Daoy (cell line): ENCODE data around the gene RANBP17. TPM values are rescaled to one million over a fixed set of nuclear protein-coding genes. Genes with fewer than 3 reads are reported as not detected.

Experiments
- DNase-seq: peaks from one replicate; pipeline ENCODE4 v3.0.0-alpha.2; 2015; ENCODE audit warnings: low read depth
- total RNA-seq: library from RNA; depleted of rRNA; stranded (reverse); fragments of >200 nt; shearing (Covaris generic); gene quantifications from 2 replicates; pipeline ENCODE4 v1.2.3, GENCODE V29; 2014

Gene RANBP17
- total RNA-seq, 1 experiment from 2014 or later, result 0.34 TPM

DNA sequence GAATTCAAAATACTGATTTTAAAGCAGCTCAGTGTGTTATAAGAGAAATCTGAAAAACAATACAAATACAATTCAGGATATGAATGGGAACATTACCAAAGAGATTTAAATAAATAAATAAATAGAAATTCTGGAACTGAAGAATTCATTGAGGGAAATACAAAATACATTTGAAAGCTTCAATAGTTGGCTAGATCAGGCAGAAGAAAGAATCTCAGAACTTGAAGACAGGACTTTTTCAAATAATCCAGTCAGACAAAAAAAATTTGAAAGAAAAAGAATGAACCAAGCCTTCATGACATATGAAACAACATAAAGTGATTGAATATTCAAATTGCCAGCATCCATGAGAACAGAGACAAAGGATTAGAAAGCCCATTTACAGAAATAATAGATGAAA is 387.6 kb downstream of the RANBP17 start:
- no peak for DNase-seq

DNA sequence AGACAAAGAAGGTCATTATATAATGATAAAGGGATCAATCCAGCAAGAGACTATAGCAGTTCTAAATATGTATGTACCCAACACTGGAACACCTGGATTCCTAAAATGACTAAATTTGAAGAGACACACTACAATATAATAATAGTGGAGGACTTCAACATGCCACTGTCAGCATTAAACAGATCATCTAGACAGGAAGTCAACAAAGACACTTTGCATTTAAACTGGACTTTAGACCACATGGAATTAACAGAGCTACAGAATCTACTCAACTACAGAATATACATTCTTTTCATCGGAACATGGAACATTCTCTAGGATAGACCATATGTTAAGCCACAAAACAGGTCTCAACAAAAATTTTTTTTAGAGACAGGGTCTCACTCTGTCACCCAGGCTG is 388.9 kb downstream of the RANBP17 start:
- no peak for DNase-seq

DNA sequence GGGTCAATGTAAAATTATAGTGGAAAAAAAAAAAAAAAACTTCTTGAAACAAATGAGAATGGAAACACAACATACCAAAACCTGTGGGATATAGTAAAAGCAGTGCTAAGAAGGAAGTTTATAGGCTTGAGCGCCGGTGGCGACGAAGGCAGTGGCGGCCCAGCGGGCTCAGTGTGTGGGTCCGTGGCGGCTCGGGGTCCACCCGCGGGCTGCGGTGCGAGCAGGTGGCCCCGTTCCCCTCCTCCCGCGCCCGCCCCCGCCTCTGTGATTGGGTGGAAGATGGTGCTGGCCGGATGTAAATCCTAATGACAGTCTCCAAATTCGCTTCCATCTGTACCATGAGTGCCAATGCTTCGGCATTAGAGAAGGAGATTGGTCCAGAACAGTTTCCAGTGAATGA is 389.7 kb downstream of the RANBP17 start:
- DNase-seq, result peak; percentile 10

DNA sequence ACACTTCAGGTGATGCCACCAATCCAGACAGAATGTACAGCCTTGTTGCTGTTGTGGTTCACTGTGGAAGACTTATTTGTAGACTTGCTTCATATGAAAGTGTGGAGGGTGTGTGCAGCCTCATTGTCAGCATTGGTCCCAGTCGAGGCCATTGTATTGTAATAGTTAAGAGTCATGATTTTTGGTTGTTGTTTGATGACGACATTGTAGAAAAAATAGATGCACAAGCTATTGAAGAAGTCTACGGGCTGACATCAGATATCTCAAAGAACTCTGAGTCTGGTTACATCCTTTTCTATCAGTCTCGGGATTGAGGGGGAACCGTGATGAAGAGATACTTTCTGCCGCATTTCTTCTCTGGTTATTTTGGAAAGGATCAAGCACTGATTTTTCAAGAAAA is 390.9 kb downstream of the RANBP17 start:
- no peak for DNase-seq

DNA sequence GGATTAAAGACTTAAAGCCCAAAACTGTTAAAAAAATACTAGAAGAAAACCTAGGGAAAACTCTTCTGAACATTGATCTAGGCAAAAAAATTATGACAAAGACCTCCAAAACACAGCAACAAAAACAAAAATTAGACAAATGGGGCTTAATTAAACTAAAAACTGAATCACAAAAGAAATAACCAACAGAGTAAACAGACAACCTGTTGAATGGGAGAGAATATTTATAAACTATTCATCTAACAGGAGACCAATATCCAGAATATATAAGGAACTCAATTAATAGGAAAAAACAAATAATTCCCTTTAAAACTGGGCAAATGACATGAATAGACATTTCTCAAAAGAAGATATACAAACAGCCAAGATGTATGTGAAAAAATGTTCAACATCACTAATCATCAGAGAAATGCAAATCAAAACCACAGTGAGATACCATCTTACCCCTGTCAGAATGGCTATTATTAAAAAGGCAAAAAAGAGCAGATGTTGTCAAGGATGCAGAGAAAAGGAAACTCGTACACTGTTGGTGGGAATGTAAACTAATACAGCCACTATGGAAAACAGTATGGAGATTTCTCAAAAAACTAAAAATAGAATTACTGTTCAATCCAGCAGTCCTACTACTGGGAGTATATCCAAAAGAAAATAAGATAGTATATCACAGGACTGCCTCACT is 397.1 kb downstream of the RANBP17 start:
- DNase-seq, result no peak

DNA sequence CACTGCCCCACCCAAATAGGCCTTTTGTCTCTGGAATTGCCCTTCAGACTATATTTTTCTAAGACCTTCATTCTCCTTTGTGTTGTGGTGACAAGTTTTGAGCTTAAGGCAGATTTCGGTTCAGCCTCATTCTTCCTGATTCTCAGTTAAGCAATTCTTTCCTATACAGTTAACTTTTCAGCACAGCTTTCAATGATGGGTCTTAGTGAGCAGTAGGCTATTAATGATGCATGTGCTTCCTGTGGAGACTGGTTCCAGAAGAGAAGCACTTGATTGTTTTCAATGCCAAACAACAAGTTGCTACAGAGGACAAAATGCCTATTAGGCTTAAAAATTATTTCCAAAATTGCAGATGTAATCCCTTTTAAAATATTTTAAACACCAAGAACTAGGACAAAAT is 399.5 kb downstream of the RANBP17 start:
- DNase-seq, result no peak

DNA sequence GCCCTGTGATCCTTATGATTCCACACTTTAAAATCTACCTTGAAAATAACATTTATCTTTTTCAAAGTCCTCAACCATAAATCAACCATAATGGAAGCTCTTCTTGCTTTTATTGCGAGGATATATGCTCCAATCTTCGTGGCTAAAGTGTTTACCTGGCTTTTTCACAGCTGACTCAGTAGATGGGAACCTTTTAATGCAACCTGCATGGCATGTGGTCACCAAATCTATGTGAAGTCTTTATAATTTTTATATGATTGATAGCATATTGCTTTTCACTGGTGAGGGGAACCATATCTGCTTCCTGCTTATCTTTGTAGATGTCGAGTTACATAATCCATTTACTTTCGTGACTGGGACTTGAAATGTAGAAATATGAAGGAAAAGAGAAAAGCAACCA is 400.1 kb downstream of the RANBP17 start:
- no peak for DNase-seq

DNA sequence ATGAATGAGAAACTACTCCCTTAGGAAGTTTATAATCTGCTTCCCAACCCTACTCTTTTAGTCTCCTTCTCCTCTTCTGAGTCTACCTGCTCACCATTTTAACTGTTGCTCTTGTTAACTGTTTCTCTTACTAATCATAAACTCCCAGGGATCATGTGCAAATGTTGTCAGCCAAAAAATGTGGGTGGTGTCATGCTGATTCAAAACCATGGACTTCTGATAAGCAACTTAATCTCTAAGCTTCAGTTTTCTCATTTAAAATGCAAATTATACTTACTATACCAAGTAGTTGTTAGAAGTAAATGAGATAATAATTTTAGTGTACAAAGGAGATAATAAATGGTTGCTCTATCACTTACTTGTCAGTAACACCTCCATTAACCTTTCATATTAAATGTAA is 401.4 kb downstream of the RANBP17 start:
- DNase-seq, result no peak

DNA sequence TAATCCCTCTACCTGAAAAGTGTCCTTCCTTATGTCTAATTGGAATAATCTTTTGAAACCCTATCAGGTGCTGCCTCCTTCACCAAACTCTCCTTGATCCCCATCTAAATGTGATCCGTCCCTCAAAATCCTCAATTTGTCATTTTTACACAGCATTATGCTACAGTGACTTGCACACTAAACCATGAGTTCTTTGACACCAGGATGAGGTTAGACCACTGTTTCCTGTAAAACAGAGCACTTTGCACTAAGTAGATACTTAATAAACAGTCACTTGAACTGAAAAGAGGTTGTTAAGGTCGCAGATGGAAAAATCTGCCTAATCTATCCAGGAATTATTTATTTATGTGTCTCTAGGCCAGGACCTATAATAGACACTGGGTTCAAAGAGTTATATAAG is 403.0 kb downstream of the RANBP17 start:
- no peak for DNase-seq

DNA sequence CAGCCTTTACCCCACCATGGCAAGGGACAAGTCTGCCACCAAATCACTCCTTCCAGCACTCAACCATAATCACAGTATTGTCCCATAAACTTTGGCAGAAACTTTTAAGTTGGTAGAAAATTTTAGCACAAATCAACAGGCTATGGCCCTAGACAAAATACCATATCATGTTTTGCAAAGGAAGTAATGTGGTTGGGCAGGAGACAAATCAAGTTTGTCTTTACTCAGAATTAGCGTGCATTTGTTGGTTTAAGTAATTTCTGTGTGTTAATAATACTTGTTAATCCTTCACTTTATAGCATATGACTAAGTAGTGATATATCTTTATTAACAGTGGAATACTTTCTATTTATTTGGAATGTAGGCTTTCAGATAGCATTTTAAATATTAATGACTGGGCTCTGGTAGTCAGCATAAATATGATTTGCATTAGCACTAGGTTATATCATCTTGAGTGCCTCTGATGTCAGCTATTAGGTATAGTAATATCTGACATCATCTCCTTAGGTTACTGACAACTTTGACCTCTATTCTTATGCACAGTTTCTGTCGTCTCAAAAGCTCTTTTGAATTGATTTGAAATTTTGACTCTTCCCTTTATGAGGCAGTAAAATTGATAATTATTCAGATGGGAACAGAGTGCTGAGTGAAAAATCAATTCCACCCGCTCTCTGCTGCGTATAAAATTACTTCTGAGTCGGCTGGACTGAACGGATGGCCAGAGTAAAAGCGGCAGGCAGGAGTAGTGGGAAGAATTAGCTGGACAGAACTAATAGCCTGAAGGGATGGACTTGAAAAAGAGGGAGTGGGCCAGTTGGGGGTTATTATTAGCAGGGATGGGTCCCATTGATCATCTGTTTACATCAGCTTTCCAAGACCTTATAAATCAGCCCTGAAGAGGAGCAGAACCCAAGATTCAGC is 407.1 kb downstream of the RANBP17 start:
- DNase-seq, result no peak

DNA sequence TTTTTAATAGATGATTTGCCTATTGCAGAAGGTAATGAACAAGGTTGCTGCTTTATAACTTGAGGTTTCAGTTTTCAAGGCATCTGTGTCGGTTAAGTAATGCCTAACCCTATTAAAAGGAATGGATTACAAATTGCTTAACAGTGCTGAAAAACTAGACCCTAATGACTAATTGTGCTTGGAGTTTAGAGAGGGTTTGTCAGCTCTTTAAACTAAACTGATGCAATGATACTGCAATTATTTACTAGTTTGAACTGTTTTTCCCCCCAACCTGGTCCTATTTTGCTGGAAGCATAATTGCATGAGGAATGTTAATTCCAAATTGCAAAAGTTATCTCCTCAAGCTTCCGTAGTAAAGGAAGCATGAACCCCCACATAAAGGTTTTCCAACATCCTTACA is 407.9 kb downstream of the RANBP17 start:
- DNase-seq, result no peak

DNA sequence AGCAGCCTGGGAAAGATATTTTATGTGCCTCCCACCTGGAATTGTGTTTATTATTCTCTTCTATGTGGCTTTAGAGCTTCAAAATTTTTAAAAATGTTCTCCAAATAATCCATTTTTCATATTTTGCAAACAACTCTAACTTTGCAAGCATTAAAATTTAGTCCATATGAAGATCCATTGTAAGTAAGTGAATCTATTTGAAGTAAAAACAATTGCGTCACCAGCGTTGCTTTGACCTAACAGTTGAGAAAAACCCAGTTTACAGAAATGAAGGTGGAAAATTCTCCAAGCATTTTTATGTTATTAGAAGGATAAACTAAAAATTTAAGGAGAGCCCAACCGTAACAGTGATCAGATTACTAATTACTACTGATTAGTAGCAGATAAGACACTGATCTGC is 408.3 kb downstream of the RANBP17 start:
- no peak for DNase-seq

DNA sequence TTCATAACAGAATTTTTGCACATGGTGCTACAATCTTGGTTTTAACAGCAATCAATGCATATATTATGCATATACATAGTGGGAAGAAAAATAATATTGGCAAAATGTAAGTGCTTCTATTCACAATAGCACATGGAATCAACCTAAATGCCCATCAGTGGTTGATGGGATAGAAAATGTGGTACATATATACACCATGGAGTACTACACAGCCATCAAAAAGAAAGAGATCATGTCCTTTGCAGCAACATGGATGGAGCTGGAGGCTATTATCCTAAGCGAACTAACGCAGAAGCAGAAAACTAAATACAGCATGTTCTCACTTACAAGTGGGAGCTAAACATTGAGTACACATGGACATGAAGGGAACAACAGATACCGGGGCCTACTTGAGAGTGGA is 410.0 kb downstream of the RANBP17 start:
- DNase-seq, result no peak

DNA sequence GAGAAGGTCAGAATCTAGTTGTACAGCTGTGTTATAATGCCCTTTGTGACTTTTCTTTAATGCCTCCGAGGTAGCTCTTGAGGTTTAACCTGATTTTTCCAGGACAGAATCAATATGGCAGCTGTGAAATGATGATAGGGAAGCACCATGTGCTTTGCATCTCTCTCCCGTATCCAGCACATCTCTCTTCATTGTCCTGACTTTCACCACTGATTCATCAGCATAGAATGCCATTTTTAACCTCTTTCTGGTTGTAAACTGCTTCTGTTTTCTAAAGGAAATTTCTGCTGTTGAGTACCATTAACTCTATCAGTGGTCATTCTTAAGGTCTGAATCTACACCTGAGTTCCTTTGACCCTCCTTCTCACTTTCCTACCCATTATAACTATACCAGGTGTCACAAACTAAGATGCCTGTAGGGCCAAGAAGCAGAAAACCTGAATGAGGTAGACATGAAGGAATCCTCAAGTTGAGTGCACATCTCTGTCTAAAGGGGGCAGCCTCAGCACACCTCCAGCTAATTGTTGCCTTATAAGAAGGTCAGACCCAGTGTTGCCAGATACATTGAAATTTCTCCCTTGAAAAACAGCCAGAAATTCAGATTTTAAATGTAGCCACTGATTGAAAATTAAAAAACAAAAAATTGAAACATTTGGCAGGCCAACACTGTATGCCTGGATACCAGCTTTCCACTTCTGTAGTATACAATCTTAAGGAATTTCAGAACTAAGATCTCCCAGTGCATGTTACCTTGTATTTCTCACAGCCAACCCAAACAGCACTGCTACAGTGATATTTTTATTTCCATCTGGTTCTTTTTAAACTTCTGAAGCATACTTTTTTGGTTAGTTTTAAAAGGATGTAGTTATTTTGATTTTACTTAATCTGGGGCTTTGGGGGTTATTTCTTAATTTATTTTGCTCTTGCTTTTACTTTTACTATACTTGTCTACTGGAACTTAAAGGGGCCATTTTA is 411.5 kb downstream of the RANBP17 start:
- peak; percentile 71 for DNase-seq

DNA sequence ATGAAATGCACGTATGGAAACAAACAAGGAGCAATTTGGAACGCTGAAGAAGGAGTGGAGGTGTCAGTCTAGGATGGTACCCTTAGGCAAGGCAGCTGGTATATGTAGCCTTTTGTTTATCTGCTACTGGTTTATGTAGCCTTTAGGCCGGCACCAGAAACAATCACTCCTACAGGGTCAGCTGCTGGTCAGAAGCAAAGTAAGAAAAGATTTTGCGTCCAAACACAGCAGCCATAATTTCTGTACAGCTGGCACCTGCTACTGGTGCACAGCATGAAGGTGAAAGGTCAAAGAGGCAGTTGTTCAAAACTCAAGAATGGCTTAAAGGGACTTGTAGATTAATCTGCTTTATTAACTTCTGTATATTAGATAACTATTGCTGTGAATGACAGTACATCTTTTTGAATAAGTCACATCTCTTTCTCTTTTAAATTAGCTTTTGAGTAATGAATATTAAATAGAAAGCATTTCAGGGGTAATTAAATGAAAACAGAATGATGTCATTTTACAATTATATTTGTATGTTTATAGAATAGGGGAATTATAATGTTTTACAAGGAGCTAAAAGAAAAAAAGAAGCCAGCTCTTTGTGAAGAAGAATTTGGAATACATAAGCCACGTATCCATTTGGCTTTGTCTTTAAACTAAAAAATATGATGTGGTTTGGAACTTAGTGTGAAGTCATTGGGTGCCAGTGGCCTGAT is 414.2 kb downstream of the RANBP17 start:
- no peak for DNase-seq

DNA sequence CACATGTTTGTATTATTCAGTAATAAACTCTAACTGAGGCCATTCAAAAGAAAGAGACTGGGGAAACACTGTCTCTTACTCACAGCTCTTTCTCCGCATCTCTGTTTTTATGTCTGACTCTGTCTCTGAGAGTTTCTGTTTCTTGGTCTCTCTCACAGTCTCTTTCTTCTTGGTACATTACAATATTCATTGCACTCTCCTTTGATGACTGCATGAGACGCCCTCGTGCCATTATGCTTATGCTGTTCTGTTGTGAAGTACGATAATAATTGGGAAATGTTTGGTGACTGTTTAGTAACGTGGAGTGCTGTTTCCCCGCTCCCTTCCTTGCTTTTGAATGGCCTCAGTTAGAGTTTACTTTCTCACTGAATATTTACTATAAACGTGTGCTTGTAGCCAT is 421.9 kb downstream of the RANBP17 start:
- DNase-seq, result no peak

DNA sequence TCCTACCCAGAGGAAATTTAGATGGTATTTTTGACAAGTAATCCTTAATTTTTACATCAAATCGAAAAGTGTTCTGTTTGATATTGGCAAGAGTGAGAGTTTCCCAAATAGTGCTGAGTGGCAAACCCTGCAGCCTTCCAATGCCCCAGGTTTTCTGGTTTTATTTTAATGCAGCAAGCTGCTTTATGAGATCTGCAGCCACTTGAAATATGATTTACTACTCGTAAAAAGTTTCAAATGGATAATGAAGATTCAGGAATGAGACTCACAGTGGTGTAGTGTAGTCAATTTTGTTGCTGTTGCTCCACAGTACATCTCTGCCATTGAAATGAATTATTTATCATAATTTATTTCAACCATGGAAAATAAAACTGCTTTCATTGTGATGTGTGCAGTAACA is 423.6 kb downstream of the RANBP17 start:
- no peak for DNase-seq

DNA sequence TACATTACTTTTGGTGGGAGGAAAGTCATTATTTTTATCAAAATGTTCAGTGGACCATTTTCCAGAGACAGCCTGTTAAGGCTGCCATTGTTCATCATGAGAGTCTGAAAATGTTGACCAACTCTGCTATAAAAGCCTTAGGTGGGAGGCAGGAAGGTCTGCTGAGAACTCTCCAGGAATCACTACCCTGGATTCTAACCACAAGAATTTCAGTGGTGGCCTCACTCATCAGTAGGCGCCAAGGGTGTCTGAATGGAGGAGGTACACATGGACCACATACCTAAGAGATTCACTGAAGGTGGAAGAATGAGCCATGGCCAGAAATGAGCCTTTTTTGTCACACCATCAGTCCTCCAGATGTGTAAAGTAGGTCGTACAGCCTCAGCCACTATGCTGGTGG is 426.2 kb downstream of the RANBP17 start:
- peak; percentile 68 for DNase-seq

DNA sequence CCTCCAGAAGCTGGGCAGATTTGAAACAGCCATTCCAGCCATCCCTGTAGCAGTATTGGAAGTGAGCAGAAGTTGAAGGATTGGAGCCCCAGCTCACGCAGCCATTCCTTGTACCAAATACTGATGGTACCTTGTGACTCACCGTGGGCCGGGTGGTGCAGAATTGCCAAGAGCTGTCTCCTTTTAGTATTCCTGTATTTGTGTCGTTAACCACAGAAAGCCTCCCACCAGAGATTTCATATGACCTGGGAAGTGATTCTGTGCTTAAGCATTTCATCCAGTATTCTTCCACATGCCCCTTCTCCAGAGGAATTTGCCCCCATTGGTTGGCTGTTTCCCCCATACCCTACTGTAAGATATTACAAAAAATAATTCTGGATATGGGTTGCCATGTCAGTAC is 429.6 kb downstream of the RANBP17 start:
- no peak for DNase-seq

DNA sequence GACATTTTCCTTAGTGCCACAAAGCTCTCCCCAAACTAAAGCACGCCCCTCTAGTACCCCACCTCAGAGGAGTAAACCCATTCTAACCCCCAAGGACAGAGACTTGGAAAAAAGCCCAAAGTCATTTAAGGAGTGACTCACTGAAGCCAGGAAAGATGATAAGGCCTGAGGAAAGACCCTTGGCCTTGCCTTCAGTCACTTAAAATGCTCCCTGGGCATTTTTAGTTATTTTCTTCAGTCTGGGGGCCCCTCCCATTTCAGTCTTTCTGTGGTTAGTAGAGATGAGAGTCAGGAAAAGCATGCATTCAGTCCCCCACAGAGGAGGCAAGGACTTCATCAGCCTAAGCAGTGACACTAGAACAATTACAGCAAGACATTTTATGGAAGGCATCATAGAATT is 433.5 kb downstream of the RANBP17 start:
- DNase-seq, result peak; percentile 51

DNA sequence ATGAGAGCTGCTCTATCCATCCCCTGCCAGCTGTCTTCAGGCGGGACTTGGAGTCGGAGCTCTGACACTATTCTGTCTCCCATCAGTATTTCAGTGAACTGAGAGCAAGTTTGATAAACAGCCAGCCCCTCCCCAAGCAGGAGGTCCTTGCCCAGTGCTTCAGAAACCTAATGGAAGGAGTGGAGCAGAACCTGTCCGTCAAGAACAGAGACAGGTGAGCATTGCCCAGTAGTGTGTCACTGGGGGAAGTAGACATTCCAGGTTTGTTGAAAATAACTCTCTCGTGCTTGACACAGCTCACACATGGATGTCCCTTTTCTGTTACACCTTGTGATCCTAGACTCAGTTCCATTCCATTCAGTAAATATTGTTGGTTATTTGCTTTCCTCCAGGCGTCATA is 434.0 kb downstream of the RANBP17 start:
- DNase-seq, result no peak
